Stimulated activated CD8-positive, alpha-beta memory T cell treated with anti-CD3 and anti-CD28 coated beads, Interleukin-15, amount 100 ng/mL, for 24 hours (primary cell): ENCODE results near the gene IGLON5.

Source experiments
- DNase-seq: peaks from one replicate; pipeline ENCODE4 v3.0.0-alpha.2; 2020; ENCODE audit warnings: low read depth

The IGLON5 gene

DNA sequence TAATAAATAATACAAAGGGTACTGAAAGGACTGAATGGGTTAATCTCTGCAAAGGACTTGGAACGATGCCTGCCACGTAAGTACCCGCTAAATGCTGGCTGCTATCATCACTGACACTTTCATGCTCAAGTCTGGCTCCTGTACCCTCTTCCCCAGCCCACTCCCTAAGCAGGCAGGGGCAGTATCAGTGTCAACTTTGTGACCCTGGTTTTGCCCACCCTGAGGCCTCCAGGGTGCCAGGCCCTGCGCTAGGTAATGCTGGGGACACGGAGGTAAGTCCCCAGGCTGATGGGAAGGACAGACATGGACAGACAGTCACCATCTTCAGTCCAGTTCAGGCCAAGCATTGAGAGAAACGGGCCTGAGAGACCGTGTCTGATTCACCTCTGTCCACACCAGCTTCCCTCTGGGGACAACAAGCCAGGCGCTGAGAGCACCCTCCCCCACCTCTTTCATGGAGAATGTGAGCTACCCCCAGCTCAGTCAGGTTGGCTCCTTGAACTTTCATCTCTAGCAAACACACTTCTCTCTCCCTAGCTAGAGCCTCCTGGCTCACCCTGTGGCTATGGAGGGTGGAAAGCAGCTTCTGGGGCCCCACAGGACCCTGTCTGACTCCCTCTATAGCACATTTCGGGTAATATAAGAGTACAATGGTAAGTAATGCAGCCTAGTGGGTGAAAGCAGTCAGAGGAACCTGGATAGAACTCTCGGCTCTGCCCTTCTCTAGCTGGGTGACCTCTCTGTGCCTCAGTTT lies 53.9 kb downstream of the IGLON5 start:
- DNase-seq: no peak

DNA sequence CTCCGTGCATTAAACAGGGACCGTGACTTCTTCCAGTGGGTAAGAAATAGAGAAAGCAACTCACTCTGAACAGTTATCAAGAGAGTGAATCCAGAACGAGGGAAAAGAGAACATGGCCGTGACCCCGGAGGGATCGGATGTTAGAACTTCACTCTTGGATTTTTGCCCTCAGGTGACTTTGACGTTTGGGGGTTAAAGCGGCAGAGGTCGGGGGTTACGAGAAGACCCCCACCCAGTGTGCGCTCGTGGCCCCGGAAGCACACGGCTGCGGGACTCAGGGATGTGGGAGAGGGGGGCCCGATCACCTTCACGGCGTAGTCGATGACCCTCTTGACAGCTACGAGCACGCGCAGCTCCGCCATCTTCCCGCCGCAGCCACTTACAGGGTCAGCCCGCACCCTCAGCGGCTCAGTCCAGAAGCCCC lies 54.5 kb downstream of the IGLON5 start, which contains the start of gene ETFB:
Gene ETFB, minus strand, starts transcription at position 424 of the 424 bp plus-strand sequence. Its CDS starts 62 bp downstream, at position 362.
- DNase-seq: no peak

DNA sequence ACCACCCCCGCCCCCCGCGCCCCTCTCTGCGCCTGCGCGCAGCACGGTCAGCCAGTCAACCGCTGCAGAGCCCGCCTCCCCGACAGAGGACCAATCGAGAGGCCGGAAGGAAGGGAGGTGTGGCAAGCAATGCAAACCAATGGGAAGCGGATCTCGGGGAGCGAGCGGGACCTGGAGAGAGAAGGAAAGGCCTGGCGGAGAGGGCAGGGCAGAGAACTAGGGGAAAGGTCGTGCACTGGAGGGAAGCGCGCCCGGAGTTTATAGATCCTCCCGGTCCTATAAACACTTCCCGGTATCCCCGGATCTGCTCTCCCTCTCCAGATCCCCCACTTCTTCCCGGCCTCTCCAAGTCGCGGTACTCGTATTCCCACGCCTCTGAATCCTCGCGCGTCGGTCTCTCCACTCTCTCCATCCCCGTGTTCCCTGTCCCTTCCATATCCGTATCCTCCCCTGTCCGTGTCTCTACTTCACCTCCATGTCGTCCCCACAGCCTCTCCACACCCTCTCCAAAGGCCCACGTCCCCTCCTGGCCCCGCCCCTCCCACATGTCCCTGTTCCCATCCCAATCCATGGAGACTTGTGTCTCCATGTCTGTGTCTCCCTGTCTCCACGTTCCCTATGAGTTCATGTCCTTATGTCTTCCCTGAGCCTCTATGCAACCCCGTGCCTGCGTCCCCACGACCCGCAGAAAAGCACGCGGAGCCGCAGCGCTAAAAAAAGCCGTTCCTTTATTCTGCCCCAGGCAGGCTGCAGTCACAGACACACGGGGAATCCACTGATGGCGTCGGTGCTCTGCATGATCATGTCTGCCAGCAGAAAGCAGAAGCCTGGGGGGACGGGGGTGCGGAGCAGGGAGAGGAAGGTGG lies 55.2 kb downstream of the IGLON5 start:
- peak; percentile 76 for DNase-seq

DNA sequence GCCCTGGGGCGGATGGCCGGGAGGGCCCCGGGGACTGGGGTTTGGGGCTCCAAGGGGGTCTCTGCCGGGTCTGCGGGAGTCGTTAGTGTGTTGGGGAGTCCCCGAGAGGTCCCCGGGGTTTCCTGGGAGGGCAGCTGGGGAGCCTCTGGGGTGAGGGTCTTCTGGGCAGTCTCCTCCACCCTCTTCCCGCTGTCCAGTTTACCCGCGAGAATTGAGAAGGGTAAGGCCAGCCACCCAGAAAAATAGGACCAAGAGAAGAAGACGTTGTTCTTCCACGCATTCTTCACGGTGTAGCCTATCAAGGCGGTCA lies 55.8 kb downstream of the IGLON5 start:
- no peak for DNase-seq

DNA sequence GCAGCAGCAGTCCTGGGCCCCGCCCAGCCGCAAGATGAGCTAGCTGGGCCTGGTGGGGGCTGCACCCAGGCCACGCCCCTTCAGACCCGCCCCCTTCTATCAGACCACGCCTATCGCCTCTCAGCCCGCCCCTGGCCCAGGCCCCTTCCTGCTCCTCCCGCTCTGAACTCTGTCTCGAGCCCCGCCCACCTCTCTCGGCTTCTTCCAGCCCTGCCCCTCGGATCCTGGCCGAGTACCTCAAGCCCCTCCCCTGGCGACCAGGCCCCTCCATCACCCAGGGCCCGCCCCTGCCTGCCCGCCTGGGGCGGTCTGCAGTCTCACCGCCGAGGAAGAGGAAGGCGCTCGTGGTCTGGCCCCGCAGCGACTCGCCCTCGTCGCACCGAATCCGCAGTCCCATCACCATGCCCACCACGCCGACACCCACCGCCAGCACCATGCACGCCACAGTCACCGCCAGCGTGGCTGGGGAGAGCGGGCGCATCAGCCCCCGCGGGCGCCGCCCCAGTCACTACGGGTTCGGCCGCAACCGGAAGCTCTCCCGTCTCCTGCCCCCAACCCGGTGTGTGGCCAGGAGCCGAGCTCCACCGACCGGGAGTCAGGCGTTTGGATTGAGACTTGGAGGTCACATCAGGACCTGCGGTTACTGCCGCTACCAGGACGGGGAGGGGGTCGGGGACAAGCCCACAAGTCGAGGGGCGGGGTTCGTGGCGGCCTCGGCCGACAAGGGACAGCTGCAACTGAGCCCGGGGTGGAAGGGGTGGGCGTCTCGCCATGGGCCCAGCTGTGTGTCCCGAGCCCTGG lies 56.3 kb downstream of the IGLON5 start:
- peak; percentile 97 for DNase-seq

DNA sequence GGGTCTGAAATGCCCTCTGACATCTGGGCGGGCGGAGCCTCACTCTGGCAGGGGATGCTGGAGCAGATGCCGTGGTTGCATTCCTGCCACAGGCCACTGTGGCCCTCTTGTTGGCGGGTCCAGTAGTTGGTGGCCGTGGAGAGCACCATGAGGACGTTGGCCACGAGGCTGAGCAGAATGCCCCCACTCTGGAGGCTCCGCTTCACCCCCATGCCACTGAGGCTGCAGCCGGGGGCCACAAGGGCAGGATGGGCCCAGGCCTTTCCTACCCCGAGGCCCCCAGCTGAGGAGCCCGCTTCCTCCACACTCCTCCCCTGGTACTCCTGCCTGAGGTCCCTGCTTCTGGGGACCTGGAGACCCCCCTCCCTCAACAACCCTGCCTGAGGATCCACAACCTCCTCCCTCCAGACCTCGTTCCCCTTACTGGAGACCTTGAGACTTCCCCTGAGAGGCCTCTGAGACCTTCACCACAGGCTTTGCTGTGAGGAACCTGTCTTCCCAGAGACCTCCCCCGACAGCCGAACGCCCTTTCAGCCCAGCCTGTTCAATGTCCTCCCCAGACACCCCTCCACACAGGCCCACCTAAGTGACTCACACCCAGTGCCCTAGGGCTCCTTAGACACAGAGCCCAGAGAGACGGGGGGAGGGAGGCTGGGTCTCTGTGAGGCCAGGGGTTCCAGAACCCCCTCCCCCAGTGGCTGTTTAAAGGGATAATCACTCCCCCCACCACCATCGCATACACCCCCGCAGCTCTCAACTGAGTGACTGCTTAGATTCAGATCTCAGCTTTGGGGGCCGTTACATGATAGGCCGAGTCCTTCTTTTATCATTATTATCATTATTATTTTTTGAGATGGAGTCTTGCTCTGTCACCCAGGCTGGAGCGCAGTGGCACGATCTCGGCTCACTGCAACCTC lies 57.2 kb downstream of the IGLON5 start, which contains the start of gene CLDND2:
Gene CLDND2, minus strand, starts transcription at position 638 of the 917 bp plus-strand sequence. Its CDS starts 426 bp downstream, at position 212.
- DNase-seq: no peak

DNA sequence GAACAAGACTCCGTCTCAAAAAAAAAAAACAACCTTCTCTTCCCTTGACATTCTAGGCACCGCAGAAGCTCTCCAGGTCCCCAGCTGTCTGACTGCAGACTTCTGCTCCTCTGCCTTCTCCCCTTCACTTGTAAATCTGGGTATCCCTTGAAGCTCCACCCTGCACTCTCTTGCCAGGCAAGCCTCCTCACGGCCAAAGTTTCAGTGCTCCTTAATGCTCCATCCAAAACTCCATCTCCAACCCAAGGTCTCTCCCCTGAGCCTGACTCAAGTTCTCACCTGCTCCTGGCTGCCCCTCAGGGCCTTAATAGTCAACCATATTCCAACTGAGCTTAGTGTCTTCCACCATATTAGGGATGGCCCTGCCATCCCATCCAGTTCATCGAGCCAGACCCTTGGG lies 58.8 kb downstream of the IGLON5 start:
- DNase-seq: no peak

DNA sequence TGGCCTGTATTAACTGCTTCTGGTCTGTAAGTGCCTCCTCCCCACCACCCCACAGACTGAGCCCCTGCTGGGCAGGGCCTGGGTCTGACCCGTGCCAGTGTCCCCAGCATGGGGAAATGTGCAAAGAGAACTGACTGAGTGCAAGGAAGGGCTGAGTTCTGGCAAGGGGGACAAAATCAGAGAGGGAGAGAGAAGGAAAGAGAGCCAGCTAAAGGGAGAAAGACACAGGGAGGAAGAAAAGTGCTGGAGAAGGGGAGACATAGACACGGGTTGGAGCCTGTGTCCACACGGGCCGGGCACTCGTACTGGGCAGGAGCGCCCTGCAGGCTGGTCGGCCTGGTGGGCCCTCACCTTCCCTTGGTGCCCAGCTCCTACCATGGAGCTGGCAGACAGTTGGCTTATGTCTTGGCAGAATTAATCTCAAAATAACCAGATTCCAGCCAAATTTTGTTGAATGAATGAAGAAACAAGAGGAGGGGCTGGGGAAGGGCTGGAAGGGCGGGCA lies 59.8 kb downstream of the IGLON5 start:
- no peak for DNase-seq

DNA sequence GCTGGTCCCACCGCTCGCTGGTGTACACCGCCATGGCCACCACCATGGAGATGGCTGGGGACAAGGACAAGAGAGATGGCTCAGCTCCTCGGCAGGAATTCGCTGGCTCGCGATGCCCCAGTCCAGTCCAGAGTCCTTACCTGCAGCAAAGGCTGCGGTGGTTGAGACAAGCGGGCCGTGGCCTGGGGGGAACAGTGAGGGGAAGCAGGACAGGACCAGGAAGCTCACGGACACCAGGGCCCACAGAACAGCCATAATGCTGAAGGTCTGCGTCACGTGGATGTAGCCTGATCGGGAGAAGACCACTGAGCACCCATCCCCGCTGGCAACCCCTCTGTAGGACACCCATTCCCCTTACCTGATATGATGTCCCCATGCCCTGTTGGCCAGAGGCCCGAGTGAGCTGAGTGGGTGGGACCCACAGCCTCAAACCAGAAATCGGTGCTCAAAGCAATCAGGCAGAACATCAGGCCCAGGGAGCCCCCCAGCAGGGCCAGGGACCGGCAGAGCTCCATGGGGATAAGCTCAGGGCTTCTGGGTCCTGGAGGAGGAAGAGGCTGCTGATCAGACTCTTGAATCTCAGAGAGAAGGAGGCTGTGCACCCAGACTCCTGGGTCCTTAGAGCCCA lies 60.7 kb downstream of the IGLON5 start:
- DNase-seq: no peak

DNA sequence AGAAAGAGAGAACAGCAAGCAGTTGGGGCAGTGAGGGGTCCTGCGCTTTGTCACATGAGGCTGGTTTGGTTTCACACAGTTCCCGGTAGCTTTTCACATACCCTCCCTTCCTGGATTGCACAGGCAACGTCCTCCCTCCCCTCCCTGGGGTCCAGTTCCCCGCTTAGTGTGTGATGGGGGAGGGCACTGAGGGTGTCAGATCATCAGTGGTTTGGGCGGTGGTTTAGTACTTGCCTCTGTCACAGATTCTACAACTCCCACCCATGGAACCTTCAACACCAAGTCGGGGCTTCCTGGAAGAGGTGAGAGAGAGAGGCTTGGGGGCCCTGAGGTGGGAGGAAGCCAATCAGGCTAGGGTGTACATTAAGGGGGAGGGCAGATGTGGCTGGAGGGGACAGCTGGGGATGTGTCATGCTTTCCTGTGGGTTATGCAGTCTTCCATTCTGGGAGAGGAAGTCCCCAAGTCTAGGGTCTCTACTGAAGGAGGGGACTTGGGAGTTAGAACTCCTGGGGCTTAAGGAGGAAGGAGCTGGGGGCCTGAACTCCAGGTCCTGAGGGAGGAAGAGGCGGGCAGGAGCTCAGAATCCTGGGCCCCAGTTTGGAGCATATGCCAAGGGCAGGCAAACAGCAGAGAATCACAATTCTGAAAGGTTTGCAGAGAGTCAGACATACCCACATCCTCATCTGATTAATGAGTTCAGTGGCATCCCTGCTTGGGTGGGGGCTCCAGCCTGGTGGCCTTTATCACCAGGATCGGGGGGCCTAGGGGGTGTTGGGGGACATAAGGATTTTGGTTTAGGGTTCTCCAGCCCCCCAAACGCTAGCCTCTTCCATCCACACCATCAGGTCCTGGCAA lies 61.4 kb downstream of the IGLON5 start, which contains the start of gene NKG7:
Gene NKG7, minus strand, starts transcription at position 6 of the 856 bp plus-strand sequence. CDS start 119 bp downstream, outside the sequence.
- DNase-seq: no peak

DNA sequence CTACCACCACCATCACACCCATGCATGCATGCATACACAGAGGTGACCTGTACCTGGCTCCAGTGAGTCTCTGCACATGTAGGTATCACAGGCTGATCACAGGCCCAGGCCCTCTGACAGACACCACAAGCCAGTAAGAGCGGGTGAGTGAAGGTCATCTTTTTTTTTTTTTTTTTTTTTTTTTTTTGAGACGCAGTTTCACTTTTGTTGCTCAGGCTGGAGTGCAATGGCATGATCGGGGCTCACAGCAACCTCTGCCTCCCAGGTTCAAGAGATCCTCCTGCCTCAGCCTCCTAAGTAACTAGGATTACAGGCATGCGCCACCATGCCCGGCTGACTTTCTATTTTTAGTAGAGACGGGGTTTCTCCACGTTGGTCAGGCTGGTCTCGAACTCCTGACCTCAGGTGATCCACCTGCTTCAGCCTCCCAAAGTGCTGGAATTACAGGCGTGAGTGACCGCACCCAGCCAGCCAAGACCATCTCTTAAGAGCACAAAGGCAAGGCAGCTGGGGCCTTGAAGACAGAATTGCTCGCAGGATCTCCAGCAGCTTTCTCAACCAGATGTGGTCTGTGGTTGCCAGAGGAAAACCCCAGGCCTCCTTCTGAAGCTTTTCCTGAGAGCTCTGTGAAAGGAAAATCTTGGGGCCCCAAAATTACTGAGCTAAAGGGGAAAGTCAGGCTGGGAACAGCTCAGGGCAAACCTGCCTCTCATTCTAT lies 64.2 kb downstream of the IGLON5 start:
- no peak for DNase-seq

DNA sequence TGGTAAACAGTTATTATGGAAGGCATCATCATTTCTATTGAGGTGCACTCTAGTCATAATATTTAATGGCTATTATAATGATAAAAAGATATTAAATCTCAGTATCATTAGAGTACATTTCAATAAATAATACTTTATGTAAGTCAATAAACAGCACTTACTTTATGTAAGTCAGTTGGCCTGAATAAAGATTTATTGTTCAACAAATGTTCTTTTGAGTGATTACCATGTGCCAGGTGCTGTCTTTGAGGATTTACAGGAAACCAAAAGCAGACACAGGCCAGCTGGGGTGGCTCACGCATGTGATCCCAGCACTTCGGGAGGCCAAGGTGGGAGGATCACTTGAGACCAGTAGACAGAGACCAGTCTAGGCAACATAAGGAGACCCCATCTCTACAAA lies 66.0 kb downstream of the IGLON5 start:
- DNase-seq: no peak

DNA sequence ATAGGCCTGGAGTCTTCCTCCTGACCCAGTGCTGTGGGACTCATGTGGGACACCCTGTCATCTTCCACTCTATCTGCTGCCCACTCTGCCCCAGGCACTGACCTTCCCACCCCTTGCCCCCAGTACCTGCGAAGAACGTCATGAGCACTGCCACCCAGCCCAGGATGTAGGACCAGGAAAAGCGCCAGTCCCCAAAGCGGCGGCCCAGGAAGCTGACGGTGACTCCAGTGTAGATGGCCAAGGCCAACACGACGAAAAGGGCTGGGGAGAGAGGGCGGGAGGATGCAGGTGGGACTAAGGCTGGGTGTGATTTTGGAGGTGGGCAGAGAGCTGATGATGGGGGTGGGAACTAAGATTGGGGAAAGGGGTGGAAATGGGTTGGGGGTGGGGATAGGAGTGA lies 68.9 kb downstream of the IGLON5 start:
- DNase-seq: no peak
